Mesendoderm (in vitro differentiated cells): ENCODE measurements around the gene ELANE. TPM values are rescaled to one million over a fixed set of nuclear protein-coding genes. Genes with fewer than 3 reads are reported as not detected.

Source experiments
- DNase-seq: peaks from one replicate; pipeline ENCODE4 v3.0.0; 2013
- H2AK5ac ChIP-seq: 2 replicates; pipeline ENCODE4 v1.6.1; 2013; ENCODE audit warnings: low read length, inconsistent platforms
- H2BK120ac ChIP-seq: 2 replicates; pipeline ENCODE4 v1.6.1; 2013; ENCODE audit warnings: low read depth, mild to moderate bottlenecking, low read length, moderate library complexity, mixed read lengths
- H2BK15ac ChIP-seq: replicated peaks from 2 replicates; pipeline ENCODE4 v1.6.1; 2013; ENCODE audit warnings: low read depth, mild to moderate bottlenecking, moderate library complexity
- H2BK5ac ChIP-seq: 2 replicates; pipeline ENCODE4 v1.6.1; 2013; ENCODE audit warnings: low read length, inconsistent platforms
- H3K18ac ChIP-seq: 2 replicates; pipeline ENCODE4 v1.6.1; 2013; ENCODE audit warnings: mild to moderate bottlenecking, low read length, mixed read lengths
- H3K23ac ChIP-seq: one replicate; pipeline ENCODE4 v1.6.1; 2013; ENCODE audit warnings: low read length
- H3K27ac ChIP-seq: 2 replicates; pipeline ENCODE4 v1.5.1; 2013; ENCODE audit warnings: low read depth, mild to moderate bottlenecking, inconsistent platforms, low read length, moderate library complexity
- H3K27me3 ChIP-seq: 2 replicates; pipeline ENCODE4 v1.6.1; 2013; ENCODE audit warnings: low read length, control low read depth, mild to moderate bottlenecking, inconsistent platforms; ENCODE audit not compliant: insufficient read depth, poor library complexity
- H3K36me3 ChIP-seq: 2 replicates; pipeline ENCODE4 v1.6.1; 2013; ENCODE audit warnings: low read length, inconsistent platforms; ENCODE audit not compliant: control insufficient read depth, insufficient read depth
- H3K4ac ChIP-seq: one replicate; pipeline ENCODE4 v1.6.1; 2013; ENCODE audit warnings: low read depth, mild to moderate bottlenecking, low read length, moderate library complexity
- H3K4me1 ChIP-seq: 2 replicates; pipeline ENCODE4 v1.6.1; 2013; ENCODE audit warnings: low read depth, low read length, inconsistent platforms; ENCODE audit not compliant: control insufficient read depth
- H3K4me2 ChIP-seq: 2 replicates; pipeline ENCODE4 v1.6.1; 2013; ENCODE audit warnings: low read length
- H3K4me3 ChIP-seq: 2 replicates; pipeline ENCODE4 v1.5.1; 2013; ENCODE audit warnings: mild to moderate bottlenecking, low read length
- H3K56ac ChIP-seq: one replicate; pipeline ENCODE4 v1.6.1; 2013; ENCODE audit warnings: low read length
- H3K79me1 ChIP-seq: 2 replicates; pipeline ENCODE4 v1.6.1; 2013; ENCODE audit warnings: low read length, inconsistent platforms
- H3K79me2 ChIP-seq: 2 replicates; pipeline ENCODE4 v1.6.1; 2013; ENCODE audit warnings: mild to moderate bottlenecking, low read length; ENCODE audit not compliant: control insufficient read depth, insufficient read depth
- H3K9ac ChIP-seq: 2 replicates; pipeline ENCODE4 v1.6.1; 2013; ENCODE audit warnings: low read length, inconsistent platforms
- H4K5ac ChIP-seq: one replicate; pipeline ENCODE4 v1.6.1; 2013; ENCODE audit warnings: low read length
- H4K8ac ChIP-seq: one replicate; pipeline ENCODE4 v1.6.1; 2013; ENCODE audit warnings: low read depth, mild to moderate bottlenecking, control low read depth, low read length, moderate library complexity
- WGBS: extraction: QIAGEN DNeasy Blood & Tissue Kit; methylation state at CpG from one replicate; pipeline ENCODE4 v1.1.7; 2013; ENCODE audit warnings: low lambda C conversion rate, missing lambda C conversion rate; ENCODE audit not compliant: insufficient coverage; ENCODE audit errors: extremely low coverage; 5-methylcytosine and 5-hydroxymethylcytosine counted together
- polyA plus RNA-seq, 2 experiments: library from polyadenylated mRNA; stranded (reverse); fragments of 200-250 nt; gene quantifications; one replicate each; pipeline ENCODE4 v1.2.3, GENCODE V29; 2013

Gene ELANE
- not detected for polyA plus RNA-seq (2013, experiment 1 of 2)
- polyA plus RNA-seq (2013, experiment 2 of 2) = not detected

DNA sequence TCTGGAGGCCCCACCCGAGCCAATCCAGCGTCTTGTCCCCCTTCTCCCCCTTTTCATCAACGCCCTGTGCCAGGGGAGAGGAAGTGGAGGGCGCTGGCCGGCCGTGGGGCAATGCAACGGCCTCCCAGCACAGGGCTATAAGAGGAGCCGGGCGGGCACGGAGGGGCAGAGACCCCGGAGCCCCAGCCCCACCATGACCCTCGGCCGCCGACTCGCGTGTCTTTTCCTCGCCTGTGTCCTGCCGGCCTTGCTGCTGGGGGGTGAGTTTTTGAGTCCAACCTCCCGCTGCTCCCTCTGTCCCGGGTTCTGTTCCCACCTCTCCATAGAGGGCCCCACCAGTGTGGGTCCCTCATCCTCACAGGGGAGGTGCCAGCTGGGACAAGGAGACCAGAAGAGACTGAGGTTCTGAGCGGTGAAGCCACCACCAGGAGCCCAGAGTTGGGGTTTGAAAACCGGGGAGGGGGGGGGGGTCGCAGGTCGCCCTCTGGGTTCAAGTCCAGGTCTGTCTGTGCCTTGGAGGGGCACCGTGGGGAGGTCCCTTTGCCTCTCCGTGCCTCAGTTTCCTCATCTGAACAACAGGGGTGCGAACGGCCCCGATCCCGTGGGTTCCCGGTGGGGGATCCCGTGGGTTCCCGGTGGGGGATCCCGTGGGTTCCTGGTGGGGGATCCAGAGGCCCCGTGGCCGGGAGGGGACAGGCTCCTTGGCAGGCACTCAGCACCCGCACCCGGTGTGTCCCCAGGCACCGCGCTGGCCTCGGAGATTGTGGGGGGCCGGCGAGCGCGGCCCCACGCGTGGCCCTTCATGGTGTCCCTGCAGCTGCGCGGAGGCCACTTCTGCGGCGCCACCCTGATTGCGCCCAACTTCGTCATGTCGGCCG lies at the start of gene ELANE:
ELANE (plus strand) TSS at position 168 of the 878 bp plus-strand sequence; CDS start at position 194, 26 bp downstream.
- Histone ChIP-seq H3K27me3 (no peaks in the 10 kb centered on the region), H4K5ac (no peak within 1 kb of the TSS), H2AK5ac (no peak within 1 kb of the TSS), H3K56ac (no peak within 1 kb of the TSS), H3K4me2 (no peak within 1 kb of the TSS), H2BK120ac (no peak within 1 kb of the TSS), H3K79me1 (no peaks in the 10 kb centered on the region), H3K27ac (no peak within 1 kb of the TSS), H3K4ac (no peak within 1 kb of the TSS), H3K4me1 (no peaks in the 10 kb centered on the region), H3K18ac (no peak within 1 kb of the TSS), H3K23ac (no peak within 1 kb of the TSS), H3K9ac (no peak within 1 kb of the TSS), H3K79me2 (no peaks in the 10 kb centered on the region), H2BK5ac (no peak within 1 kb of the TSS), H3K4me3 (no peak within 1 kb of the TSS), H2BK15ac (no peak within 1 kb of the TSS), H4K8ac (no peak within 1 kb of the TSS), H3K36me3 (no peaks in the 10 kb centered on the region)
- no CpG with 5 or more reads among the region's 55 CpGs for WGBS
- no peak for DNase-seq

DNA sequence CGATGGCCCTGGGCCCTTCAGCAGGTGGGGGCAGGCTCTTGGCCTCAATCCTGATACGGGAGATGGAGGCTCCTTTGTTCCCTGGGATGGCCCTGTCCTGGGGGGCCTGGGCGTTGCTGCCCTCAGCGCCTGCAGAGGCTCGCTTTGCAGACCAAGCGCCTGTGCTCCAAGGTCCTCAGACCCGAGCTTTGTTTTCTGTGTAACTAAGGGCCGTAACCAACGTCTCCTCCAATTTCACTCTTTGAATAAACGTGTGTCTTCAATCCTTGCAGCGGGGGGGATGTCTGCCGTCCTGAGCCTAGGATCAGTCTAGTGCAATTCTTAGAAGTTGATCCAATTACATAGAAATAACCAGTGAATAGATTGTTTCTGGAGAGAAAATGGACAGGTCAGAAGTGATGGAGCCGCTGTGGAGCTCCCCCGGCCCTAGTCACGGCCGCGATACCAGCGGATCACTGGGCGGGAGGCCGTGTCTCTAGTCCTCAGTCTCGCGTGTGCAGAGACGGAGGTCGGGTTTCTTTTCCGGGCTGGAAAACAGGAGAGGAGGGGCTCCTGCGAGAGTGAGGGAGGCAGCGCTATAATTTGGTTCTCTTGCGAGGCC lies 49.5 kb upstream of the ELANE start:
- no CpG with 5 or more reads among the region's 28 CpGs for WGBS
- no peak overlapping the region for H2AK5ac ChIP-seq
- peaks cover 3% of the 10 kb centered on the region for H3K4me1 ChIP-seq
- H2BK15ac ChIP-seq = no peak overlapping the region
- no peak overlapping the region for H2BK5ac ChIP-seq
- peaks cover 11% of the 10 kb centered on the region for H3K79me1 ChIP-seq
- H3K23ac ChIP-seq = no peak overlapping the region
- H4K8ac ChIP-seq = no peak overlapping the region
- H3K79me2 ChIP-seq = peaks cover 95% of the 10 kb centered on the region
- no peak overlapping the region for H4K5ac ChIP-seq
- no peak overlapping the region for H3K4me3 ChIP-seq
- H3K4ac ChIP-seq = no peak overlapping the region
- H3K18ac ChIP-seq = no peak overlapping the region
- no peak for DNase-seq
- H3K27me3 ChIP-seq = no peaks in the 10 kb centered on the region
- no peak overlapping the region for H3K9ac ChIP-seq
- H3K36me3 ChIP-seq = peaks cover 34% of the 10 kb centered on the region
- no peak overlapping the region for H3K4me2 ChIP-seq
- H3K27ac ChIP-seq = no peak overlapping the region
- no peak overlapping the region for H2BK120ac ChIP-seq
- peak overlapping the region; percentile 70 for H3K56ac ChIP-seq

GRCh38 chr19:803099-803561 lies 49.0 kb upstream of the ELANE start:
- H3K9ac ChIP-seq = no peak overlapping the region
- H4K8ac ChIP-seq = no peak overlapping the region
- no peak overlapping the region for H2BK120ac ChIP-seq
- no peak overlapping the region for H3K4me3 ChIP-seq
- H2BK15ac ChIP-seq = no peak overlapping the region
- H3K23ac ChIP-seq = no peak overlapping the region
- H3K36me3 ChIP-seq = peaks cover 38% of the 10 kb centered on the region
- no peak overlapping the region for H3K56ac ChIP-seq
- peaks cover 15% of the 10 kb centered on the region for H3K79me1 ChIP-seq
- no peak overlapping the region for H2AK5ac ChIP-seq
- no peak for DNase-seq
- no peaks in the 10 kb centered on the region for H3K27me3 ChIP-seq
- no peak overlapping the region for H3K4ac ChIP-seq
- no peak overlapping the region for H3K18ac ChIP-seq
- peaks cover 3% of the 10 kb centered on the region for H3K4me1 ChIP-seq
- H3K79me2 ChIP-seq = peaks cover 96% of the 10 kb centered on the region
- WGBS = no CpG with 5 or more reads among the region's 17 CpGs
- H3K27ac ChIP-seq = no peak overlapping the region
- H3K4me2 ChIP-seq = no peak overlapping the region
- no peak overlapping the region for H4K5ac ChIP-seq
- no peak overlapping the region for H2BK5ac ChIP-seq

GRCh38 chr19:803686-804418 lies 48.3 kb upstream of the ELANE start:
- no peak overlapping the region for H2BK15ac ChIP-seq
- H3K27me3 ChIP-seq = no peaks in the 10 kb centered on the region
- H3K4me1 ChIP-seq = peaks cover 3% of the 10 kb centered on the region
- no peak overlapping the region for H3K18ac ChIP-seq
- no peak overlapping the region for H3K4ac ChIP-seq
- H3K79me2 ChIP-seq = peaks cover 89% of the 10 kb centered on the region
- no peak overlapping the region for H4K8ac ChIP-seq
- WGBS = no CpG with 5 or more reads among the region's 31 CpGs
- no peak overlapping the region for H2BK5ac ChIP-seq
- H2AK5ac ChIP-seq = no peak overlapping the region
- H2BK120ac ChIP-seq = no peak overlapping the region
- no peak overlapping the region for H4K5ac ChIP-seq
- no peak overlapping the region for H3K4me3 ChIP-seq
- peaks cover 15% of the 10 kb centered on the region for H3K79me1 ChIP-seq
- no peak overlapping the region for H3K56ac ChIP-seq
- H3K4me2 ChIP-seq = no peak overlapping the region
- no peak overlapping the region for H3K9ac ChIP-seq
- no peak for DNase-seq
- peaks cover 42% of the 10 kb centered on the region for H3K36me3 ChIP-seq
- no peak overlapping the region for H3K27ac ChIP-seq
- no peak overlapping the region for H3K23ac ChIP-seq

GRCh38 chr19:804419-805165 lies 47.5 kb upstream of the ELANE start:
- no peak overlapping the region for H3K18ac ChIP-seq
- H2BK5ac ChIP-seq = no peak overlapping the region
- peaks cover 81% of the 10 kb centered on the region for H3K79me2 ChIP-seq
- H2BK120ac ChIP-seq = no peak overlapping the region
- H3K23ac ChIP-seq = no peak overlapping the region
- no peak overlapping the region for H2BK15ac ChIP-seq
- no peak overlapping the region for H3K27ac ChIP-seq
- no peaks in the 10 kb centered on the region for H3K27me3 ChIP-seq
- peaks cover 15% of the 10 kb centered on the region for H3K79me1 ChIP-seq
- no peak overlapping the region for H3K4me3 ChIP-seq
- peaks cover 43% of the 10 kb centered on the region for H3K36me3 ChIP-seq
- H3K4me1 ChIP-seq = peaks cover 3% of the 10 kb centered on the region
- no peak overlapping the region for H3K56ac ChIP-seq
- no peak overlapping the region for H3K4me2 ChIP-seq
- no peak for DNase-seq
- H3K9ac ChIP-seq = no peak overlapping the region
- WGBS = no CpG with 5 or more reads among the region's 53 CpGs
- no peak overlapping the region for H3K4ac ChIP-seq
- no peak overlapping the region for H4K5ac ChIP-seq
- H4K8ac ChIP-seq = no peak overlapping the region
- no peak overlapping the region for H2AK5ac ChIP-seq
